ENCODE measurements around the gene FIG4.
"Not testable (repeated sequence)": the region's sequence is repeated elsewhere in the genome, so short reads cannot be mapped to it uniquely, and the experiment has no call there.

Gene FIG4

DNA sequence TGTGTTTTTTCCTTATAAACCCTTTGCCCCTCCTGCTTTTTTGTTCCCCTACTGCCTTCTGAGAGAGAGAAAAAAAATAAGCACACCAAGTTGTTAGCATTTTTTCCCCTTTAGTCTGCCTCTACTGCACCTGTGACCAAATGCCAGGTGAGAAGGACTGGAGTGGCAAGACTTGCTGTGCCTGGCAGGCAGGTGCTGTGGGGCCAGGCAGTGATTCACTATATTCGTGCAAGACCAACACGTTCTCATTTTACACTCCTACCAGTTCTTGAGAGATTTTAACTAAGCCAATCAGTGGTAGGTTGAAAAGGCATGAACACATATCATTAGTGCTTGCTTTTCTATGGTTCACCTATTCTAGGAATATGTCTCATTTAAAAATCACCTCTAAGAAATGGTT is 109.7 kb downstream of the FIG4 start:
- no peak for DNase-seq

DNA sequence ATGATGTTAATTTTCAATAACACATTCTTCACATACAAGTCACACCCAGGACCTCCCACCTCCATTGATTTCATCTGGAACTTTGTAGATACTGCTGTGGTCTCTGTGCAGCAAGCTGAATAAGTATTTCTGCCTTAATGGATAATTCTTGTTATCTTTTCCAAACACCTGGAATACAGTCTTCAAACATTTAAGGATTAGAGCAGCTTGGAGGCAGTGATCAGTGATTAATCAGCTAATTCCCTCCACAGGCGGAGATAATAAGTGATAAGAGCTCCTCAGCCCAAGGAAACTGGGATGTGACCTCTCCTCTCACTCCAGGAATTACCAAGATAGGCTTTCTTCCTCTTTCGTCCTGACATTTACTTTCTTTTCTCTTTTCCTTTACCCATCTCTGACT is 110.7 kb downstream of the FIG4 start:
- DNase-seq, result no peak

DNA sequence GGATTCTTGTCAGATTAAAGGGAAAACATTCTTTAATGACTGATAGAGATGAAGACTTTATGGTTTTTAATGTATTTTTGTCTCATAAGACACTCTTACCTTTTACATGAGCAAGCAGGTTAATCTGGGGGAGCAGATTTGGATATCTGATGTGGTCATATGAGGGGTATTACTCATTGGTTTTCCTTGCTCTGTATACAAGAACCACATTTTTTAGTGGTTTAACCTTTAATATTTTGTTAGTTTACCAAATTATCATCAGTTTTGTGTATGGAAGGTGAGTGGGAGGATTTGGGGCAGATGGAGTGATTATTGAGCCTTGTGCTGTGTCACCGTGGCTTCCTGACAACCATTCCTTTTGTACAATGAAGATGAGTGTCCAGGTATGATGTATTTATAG is 112.9 kb downstream of the FIG4 start:
- DNase-seq, result no peak

DNA sequence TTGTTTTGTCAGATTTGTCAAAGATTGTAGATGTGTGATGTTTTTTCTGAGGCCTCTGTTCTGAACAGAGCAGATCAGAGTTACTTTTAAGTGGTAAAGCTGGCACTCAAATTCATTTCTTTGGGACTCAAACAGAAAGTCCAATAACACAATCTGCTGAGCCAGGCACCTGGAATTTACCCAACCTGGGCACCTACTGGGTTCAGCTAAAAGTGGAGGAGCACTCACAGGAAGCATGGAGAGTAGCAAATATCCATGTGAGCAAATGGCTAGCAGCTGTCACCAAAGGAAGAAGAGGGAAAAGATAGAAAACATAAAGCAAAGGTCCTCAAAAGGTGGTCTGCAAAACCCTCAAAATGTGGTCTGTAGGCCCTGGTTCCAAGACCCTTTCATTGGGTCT is 116.8 kb downstream of the FIG4 start:
- DNase-seq, result no peak

DNA sequence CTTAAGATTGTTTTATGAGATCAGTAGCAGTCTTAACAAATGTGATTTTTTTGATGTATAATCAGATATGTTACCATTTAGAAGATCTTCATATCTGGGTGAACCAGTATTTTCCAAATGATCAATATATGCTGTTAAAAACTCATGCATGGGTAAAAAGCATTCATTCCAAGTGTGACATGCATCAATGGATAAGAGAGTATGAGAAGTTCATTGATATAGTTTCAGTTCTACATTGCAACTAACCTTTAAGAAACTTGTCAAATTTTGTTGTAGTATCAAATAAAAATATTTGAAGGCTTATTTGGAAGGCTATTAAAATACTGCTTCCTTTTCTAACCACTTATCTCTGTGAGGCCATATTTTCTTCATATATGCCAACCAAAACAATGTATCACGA is 117.7 kb downstream of the FIG4 start:
- no peak for DNase-seq

DNA sequence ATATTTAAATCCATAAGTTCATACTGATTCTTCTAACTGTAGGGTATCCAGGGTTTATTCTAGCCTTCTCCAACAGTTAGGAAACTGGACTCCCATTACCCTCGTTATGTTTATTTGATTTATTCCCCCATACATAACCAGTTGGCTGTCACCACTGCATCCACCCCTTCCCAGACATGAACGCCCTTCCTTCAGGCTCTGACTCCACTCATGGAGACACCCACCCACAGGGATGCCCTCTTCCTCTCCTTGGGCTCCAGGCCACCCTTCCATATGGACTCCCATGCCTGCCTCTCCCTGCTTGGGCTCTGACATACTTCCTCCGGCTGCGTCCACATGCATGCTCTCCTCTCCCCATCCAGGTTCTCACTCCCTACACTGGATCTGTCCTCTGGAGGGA is 124.0 kb downstream of the FIG4 start:
- no peak for DNase-seq

DNA sequence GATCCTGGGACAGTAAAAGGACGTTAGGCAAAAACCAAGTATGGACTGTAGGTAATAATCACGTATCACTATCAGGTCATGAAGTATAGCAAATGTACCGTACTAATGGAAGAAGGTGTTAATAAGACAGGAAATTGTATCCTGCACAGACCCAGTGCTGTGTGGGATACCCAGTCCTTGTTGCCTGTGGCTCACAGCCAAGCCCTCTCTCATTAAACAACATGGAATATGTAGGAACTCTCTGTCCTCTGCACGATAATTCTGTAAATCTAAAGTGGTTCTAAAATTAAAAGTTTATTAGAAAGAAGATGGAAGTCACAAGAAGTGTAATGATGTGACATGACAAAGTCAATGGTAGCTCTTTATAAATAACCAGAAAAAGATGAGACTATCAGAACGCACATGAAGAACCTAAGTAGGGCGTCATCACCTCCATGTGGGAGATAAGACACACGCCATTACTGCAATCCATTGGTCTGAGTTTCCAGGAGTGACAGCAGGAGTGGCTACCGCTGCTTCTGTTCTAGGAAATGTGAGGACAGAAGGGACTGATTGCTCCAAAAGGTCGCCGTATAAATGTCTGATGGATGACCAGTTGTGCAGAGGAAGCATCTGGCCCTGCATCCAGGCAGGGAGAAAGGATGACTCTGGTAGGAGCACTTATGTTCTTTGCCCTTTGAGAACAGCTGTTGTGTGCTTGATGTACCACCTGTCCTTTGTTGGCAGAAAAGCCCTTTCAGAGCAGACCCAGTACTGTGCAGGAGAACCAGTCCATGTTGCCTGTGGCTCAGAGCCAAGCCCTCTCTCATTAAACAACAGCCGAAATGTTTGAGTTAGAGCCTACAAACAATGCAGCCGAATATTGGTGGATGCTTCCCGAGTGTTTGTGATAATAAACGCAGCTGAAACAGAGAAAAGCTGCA is 125.6 kb downstream of the FIG4 start:
- peak; percentile 9 for DNase-seq

DNA sequence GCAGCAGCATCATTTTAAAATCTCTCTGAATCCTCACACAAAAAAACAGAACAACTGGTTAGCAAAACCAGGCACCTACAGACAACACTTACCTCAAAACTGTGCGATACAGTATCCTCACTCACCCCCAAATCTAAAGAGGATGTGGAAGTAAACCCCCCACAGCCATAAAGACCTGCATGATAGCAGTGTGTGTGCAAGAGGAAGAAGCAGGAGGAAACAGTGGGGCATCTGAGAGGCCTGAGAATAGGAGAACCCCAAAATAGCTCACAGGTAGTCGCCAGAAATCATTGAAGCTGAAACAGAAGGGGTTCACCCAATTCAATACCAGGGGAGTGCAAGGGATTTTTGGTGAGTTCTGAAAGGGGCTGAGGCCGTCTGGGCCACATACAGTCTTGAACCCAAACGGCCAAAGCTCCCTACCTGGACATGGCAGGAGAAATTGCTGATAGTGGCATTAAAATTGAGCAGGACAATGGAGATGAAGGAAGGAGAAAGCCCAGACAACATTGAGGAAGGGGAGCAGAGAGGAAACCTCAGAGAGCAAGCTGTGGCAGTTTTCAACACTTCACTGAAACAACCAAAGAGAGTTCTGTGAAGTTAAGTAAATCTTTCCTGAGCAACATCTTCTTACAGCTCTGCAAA is 129.7 kb downstream of the FIG4 start:
- no peak for DNase-seq

DNA sequence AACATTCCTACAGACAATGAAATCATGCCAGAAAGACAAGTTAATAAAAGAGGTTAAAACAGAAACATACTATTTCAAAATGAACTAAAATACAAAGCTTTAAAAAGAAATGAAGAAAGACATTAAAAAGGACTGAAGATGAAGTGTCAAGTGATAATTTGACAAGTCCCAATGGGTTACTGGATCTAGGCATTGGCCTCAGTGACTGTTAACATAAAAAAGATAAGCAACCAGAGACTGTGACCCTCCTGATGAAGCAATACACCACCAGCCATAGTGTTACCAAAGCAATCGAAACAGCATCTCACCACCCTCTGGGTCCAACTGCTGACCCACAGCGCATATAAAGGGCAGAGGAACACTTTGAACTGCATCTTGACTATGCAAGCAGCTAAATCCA is 130.3 kb downstream of the FIG4 start:
- DNase-seq, result no peak

DNA sequence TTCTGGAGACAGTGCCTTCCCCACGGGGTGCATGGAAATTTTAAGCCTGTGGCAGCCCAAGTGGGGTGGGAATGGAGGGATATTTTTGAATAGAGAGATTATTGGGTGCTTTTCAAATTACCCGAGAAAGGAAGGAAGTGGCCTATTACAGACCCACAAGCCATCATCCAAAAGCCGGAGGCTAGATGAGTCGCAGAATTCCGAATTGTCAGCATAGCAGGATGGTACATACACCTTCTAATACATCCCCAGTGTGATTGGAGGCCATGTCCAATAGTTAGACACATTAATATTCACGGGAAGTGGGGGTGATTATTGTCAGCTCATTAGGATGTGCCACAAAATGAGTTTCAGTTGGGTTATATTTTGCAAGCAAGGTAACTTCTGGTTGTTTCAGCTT is 133.0 kb downstream of the FIG4 start:
- no peak for DNase-seq

DNA sequence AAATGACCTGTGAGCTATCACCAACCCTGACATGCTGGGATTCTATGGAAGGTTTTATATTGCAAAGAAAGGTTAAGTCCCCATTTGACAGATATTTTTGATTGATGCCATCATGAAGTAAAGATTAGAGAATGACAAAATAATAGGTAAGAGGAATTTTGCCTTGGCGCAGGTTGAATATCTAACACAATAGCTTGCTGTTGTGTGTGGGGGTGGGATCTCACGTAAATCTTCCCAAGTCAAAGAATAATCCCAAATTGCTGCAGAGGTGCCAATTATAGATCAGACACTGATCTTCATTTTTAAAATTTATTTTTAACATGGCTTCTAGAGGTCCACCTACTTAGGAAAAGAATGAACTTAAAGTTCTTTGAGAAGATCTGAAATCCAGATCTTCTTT is 135.5 kb downstream of the FIG4 start:
- no peak for DNase-seq

DNA sequence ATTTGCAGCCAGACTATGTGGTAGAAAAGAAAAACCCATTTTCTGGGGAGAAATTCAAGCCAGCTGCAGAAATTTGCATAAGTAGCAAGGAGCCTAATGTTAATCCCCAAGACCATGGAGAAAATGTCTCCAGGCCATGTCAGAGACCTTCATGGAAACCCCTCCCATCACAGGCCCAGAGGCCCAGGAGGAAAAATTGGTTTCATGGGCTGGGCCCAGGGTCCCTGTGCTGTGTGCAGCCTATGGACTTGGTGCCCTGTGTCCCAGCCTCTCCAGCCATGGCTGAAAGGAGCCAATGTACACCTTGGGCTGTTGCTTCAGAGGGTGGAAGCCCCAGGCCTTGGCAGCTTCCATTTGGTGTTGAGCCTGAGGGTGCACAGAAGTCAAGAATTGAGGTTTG is 140.3 kb downstream of the FIG4 start:
- DNase-seq, result not testable (repeated sequence)

DNA sequence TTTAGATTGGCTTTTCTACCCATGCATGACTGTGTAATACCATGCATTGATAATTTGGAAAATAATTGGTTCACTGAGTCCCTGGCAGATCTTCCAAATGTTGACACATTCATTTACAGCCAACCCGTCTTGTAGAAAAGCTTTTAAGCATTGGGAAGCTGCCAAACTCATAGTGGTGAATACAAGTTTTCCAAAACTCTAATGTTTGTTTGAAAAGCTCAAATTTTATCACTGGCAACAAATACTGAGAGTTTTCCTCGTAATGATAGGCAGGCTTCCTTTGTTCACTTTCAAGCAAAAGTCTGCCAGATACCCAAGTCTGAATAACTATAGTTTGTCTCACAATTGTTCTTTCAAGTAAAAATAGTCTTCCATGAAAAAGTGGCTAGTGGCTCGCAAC is 143.0 kb downstream of the FIG4 start:
- no peak for DNase-seq

DNA sequence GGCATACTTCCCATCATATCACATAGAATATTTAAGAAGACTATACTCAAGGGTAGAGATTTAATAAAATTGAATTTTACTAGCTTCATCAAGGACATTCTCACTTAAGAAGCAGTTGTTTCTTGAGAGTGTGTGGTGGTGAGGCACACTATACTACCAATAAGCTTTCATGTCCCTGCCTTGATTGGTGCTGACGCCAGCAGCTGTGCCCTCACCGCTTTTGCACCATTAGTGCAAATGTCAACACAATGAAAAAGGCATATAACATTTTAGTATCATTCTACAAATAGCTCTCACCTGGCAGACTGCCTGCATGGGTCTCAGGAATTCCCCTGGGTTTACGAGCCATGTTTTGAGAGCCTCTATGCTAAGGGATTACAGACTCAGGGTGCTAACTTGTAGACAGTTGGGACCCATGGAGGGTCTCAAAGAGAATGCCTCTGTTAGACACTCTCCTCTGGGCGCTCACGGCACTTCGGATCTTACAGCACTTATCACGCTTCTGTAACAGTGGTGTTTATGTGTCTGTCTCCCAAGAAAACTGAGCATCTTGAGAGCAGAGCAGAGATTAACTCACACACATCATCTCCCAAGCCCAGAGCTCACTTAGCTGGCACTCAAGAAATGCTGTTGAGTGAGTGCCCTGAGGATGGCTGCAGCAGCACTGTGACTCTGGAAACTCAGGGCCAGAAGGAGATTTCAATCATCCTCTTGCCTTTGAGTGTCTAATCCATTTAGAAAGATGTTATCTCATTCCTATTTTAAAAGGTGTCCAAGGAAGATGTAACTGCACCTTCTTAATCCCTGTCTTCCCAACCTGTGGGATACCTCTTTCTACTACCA is 143.7 kb downstream of the FIG4 start:
- peak; percentile 13 for DNase-seq

DNA sequence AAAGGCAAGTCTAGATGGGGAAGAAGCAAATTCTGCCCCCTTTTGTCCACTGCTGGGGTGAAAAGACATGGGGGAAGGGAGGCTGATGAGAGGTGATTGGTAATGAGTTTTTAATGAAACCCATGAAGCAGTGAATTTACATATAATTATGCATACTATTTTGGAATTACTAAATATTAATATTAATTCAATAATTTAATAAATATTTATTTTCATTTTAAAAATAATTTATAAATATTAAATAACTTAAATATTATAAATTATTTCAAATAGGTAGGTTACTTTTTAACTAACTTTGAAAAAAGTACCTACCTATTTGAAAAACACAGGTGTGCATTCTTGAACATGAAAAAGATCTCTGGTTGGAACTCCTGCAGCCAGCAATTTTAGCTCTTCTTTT is 148.9 kb downstream of the FIG4 start:
- DNase-seq, result no peak

DNA sequence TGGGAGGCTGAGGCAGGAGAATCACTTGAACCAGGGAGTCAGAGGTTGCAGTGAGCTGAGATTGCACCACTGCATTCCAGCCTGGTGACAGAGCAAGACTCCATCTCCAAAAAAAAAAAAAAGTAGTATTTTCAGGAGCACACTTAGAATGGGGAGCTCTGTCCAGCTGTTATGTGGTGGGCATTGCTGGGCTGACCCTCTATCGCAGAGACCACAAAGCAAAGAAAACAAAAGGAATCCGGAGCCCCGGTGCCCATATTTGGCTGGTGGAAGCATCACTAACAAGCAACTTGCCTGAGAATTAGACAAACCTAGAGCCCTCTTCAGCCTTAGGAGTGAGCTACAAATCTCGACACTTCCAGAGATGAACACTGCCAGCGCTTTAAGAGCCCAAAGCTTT is 149.7 kb downstream of the FIG4 start:
- DNase-seq, result no peak

DNA sequence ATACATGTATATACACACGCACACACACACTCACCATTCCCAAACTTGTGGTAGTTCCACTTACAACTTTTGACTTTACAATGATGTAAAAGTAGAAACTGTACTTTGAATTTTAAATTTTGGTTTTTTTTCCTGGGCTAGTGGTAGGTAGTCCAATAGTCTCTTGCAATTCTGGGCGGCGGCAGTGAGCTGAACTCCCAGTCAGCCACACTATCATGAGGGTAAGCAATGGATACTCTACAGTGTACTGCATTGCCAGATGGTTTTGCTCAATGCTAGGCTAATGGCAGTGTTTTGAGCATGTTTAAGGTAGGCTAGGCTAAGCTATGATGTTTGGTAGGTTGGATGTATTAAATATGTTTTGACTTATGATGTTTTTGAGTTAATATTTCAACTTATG is 150.8 kb downstream of the FIG4 start:
- no peak for DNase-seq

DNA sequence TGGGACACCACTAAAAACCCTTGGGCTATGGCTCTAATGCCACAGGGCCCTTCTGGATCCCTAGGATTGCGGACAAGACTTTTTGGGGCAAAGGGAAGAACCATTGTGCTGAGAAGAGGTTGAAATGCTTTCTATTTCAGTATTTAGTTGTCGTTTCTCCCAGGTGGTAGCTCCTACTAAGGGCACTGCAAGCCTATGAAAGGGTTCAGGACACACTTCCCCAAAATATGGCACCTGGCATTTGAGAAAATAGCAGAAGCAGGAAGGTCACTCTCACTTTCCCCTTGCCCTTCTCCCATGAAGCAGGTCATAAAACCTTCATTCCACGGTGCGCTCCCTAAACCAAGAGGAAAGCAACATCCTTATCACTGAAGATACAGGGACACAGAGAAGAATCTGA is 161.6 kb downstream of the FIG4 start:
- no peak for DNase-seq

DNA sequence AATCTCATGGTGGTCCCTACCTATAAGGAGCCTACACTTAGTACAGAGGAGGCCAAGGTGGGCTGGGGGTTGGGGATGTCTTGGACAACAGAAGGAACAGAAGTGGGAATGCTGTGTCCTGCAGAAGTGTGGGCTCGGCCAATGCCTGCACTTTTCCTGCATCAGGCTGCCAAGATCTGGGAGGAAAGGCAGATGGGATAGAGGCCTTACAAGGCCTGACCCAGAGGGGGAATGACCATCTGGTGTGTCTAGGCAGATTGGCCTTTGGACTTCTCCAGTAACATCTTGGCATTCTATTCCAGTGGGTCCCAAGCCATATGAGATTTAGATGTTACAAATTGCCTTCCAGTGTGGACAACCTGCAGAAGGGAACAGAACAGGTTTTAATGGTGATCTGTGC is 162.3 kb downstream of the FIG4 start:
- no peak for DNase-seq

DNA sequence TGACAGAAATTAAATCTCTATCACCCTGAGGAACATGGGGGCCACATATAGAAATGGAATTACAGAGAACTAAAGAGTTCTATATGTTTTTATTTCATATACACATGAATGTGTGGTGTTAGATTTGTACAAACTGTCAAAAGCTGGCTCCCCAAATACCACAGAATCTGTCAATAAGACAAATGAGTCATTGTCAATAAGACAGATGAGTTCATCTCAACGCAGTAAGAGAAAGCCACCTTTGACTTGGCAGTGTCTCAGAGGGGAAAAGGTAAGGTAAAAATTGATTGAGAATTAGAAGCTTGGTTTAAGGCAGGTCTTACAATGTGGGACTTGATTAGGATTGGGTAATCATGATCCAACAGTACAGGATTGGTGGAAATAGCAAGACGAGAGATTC is 162.9 kb downstream of the FIG4 start:
- DNase-seq, result no peak

DNA sequence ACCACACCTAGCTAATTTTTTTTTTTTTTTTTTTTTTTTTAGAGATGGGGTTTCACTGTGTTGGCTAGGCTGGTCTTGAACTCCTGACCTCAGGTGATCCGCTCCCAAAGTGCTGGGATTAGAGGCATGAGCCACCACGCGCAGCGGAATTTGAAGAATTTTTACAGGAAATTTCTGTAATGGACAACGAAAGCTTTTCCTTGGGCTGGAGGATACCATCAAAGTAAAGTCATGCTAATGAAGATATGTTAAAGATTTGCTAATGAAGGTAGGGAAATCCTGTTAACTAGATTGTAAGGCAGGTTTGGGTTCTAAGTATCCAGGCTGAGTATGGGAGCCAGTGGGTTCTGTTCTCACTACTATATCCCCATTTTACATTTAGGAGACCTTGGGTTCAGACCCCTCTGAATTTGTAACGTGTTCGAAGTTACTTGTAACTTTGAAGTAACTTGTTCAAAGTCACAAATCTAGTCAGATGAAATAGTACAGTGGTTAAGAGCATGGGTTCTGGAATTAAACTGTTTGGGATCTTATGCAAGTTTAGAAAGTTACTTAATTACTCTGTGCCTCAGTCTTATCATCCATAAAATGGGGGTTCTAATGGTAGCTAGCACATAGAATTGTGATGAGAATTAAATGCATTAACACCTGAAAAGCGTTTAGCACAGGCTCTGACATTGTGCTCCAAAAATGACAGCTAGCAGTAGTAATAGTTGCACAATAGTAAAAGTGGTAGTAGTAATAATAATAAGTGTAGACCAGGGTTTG is 163.6 kb downstream of the FIG4 start:
- DNase-seq, result no peak

DNA sequence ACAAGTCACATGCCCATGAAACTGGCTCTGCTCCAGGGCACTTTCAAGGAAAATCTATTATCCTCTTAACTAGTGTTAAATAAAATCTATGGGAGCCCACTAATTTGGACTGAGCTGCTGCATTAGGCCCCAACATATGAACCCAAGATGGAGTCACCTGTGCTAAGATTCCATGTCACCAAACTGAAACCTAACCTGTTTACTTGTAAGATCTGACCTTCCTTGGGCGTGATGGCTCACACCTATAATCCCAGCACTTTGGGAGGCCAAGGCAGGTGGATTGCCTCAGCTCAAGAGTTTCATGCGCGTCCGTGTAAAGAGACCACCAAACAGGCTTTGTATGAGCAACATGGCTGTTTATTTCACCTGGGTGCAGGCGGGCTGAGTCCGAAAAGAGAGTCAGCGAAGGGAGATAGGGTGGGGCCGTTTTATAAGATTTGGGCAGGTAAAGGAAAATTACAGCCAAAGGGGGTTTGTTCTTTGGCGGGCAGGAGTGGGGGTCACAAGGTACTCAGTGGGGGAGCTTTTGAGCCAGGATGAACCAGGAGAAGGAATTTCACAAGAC is 164.5 kb downstream of the FIG4 start:
- not testable (repeated sequence) for DNase-seq

DNA sequence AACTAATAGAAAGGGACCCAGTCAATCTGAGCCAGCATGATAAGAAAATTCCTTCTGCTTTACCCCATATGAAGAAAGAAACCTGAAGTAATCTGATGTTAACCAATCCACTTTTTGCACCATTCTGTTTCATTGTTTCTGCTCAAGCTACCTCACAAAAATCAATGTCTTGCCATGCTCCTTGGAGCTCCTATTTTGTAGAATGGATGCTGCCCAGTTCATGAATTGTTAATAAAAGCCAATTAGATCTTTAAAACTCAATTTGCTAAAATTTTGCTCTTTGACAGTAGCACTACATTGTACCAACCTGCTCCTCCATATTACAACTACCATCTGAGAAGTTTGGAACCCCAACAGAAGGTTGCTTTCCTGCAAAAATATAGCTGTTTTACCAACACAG is 170.8 kb downstream of the FIG4 start:
- no peak for DNase-seq

Measured in retina (tissue), 1 donor.